ENCODE results near the gene HOXA11.

Gene HOXA11

DNA sequence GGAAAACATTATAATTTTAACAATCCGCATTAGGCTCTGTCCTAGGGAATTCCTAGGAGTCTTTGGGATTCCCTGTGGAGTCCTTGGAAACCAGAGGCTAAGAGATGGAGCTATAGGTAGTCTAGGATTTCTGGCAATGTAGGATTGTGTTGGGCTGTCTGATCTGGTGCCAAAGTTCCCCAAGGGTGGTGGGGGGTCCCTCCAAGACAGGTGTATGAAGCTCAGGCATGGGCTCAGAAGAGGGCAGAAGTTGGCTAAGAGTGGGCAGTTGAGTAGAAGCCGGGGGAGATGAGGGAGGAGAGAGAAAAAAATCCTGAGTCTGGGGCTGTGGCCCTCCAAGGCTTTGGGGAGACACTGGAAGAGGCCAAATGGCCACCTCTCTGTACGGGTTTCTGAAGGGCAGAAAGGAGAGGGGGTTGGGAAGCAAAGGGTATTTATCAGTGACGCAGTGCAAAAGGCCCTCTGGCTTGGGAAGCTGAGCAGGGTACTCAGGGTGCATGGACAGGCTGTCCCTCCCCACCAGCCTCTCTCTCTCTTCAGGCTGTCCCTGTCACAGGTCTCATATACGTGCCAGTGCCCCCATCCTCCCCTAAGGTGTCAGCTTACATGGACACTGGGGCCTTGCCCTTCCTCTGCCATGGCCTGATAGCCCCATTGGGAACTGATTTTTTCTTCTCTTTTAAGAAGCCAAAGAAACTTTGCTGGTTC, 38.4 kb downstream of the HOXA11 start:
- DNase-seq = no peak

DNA sequence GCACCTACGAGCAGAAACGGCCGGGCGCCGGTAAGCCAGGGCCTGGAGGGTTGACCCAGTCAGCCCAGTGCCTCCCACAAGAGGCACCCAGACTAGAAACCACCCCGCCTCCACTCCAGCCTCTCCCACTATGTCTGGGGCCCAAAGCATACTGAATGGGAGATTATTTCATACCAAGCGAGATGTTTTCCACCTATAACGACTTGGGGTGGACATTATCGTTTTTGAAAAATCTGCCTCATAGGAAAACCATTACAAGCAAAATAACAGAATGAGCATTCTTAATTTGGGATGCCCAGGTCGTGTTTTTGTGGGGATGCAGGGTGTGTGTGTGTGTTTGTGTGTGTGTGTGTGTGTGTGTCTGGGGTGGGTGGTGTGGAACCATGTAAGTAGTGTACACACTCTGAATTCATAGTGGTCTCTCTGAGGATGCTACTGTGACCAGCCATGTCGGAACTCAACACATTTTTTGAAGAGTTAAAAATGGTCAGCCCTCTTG, 39.1 kb downstream of the HOXA11 start:
- DNase-seq = no peak

DNA sequence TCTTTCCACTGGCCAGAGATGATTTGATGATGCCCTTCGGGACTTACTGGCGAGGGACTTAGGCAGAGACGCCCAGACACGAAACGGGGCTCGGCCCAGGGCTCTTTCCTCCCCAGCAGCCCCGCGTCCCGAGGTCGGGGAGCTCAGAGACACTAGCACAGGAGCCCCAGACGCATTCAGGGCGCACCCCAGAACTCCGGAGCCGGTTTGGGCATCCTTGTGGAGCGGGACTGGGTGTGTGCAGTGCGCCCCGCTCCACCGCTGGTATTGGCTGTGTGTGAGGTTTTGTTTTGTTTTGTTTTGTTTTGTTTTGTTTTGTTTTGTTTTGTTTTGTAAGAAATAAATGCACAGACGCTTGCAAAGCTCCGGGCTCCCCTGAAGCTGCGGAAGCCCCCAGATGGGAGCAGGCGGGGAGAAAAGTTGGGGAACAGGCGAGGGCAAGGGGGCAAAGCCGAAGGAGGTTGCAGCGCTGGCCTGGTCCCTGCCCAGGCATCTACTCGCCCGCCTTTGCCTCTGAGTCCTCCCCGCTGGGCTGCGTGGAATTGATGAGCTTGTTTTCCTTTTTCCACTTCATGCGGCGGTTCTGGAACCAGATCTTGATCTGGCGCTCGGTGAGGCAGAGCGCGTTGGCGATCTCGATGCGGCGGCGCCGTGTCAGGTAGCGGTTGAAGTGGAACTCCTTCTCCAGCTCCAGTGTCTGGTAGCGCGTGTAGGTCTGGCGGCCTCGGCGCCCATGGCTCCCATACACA, 39.7 kb downstream of the HOXA11 start:
- no peak for DNase-seq

DNA sequence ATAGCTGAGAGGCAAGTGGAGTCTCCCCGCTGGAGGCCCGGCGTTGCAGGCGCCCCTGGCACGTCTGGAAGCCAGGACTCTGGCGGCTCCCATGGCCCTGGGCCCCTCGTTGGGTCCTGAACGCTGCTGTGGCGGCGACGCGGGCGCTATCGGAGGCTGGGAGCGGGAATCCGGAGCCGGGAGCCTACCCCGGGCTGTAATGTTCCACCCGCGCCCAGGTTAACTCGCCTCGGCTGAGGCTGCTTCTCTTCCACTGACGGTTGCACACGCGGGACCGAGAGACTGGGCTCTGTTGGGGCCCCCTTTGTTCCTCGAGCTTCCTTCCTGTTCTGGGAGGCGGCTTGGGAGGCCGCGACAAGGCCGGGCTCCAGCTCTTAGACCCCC, 40.3 kb downstream of the HOXA11 start:
- DNase-seq = no peak

DNA sequence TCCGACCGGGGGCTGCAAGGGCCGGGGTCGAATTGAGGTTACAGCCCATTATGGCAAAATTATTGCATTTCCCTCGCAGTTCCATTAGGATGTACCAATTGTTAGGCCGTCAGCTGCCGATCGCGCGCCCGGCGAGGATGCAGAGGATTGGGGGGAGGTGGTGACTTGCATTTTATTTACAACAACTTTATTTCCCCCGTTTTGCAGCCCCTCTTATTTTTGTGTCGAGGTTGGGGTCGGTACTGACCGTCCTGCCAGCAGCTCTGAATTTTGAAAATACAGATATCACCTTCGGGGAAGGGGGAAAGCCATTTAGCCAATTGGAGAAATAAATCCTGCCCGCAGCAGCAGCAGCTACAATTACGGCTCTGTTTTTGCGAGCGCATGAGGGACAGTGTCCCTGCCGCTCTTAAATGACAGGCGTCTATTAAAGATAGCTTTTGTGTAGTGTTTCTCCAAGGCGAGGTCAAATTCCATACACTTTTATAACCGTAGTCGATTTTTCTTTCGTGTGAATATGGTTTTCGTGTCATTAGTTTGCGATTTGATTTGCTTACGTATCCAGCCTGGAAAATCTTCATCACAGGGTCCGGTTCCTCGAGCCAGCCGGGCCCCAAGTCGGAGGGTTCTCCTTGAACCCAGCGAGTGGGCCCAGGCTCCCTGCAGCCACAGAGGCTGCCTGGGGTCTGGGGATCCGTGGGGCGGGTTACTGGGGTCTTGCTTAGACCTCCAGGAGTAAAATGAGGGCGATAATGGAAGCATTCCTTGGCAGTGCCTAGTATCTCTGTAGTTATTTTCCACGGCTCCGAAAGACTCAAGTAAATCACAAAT, 40.9 kb downstream of the HOXA11 start:
- DNase-seq = no peak

DNA sequence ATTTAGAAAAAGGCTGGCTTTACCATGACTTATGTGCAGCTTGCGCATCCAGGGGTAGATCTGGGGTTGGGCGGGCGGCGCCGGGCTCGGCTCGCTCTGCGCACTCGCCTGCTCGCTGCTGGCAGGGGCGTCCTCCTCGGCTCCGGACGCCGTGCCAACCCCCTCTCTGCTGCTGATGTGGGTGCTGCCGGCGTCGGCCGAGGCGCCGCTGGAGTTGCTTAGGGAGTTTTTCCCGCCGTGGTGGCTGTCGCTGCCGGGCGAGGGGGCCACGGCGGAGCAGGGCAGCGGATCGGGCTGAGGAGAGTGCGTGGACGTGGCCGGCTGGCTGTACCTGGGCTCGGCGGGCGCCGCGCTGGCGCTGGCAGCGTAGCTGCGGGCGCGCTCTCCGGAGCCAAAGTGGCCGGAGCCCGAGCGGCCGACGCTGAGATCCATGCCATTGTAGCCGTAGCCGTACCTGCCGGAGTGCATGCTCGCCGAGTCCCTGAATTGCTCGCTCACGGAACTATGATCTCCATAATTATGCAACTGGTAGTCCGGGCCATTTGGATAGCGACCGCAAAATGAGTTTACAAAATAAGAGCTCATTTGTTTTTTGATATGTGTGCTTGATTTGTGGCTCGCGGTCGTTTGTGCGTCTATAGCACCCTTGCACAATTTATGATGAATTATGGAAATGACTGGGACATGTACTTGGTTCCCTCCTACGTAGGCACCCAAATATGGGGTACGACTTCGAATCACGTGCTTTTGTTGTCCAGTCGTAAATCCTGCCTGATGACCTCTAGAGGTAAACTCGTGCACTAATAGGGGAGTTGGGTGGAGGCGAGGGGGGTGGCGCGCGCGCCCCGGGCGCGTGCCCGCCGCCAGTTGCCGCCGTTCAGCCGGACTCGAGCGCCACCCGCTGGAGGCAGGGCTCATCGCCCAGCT, 41.7 kb downstream of the HOXA11 start, which contains the start of gene HOXA5:
HOXA5 (minus strand) TSS at position 659 of the 927 bp plus-strand sequence; CDS start at position 585, 74 bp downstream.
- DNase-seq = no peak

DNA sequence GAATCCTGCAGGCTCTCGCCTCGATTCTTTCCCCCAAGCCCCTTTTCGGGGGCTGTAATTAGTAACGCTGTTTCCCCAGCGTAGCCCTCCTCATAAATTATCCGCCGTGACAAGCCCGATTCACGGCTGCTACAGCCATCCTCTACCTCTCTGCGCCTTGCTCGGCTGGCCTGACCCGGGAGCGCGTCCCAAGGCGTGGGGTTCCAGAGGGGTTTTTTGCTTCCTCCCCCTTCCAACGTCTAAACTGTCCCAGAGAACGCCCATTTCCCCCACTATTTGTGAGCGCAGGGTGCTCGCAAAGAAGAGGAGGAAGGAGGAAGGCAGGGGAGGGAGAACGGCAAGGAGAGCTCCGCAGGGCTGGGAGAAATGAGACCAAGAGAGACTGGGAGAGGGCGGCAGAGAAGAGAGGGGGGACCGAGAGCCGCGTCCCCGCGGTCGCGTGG, 42.4 kb downstream of the HOXA11 start:
- DNase-seq = no peak

DNA sequence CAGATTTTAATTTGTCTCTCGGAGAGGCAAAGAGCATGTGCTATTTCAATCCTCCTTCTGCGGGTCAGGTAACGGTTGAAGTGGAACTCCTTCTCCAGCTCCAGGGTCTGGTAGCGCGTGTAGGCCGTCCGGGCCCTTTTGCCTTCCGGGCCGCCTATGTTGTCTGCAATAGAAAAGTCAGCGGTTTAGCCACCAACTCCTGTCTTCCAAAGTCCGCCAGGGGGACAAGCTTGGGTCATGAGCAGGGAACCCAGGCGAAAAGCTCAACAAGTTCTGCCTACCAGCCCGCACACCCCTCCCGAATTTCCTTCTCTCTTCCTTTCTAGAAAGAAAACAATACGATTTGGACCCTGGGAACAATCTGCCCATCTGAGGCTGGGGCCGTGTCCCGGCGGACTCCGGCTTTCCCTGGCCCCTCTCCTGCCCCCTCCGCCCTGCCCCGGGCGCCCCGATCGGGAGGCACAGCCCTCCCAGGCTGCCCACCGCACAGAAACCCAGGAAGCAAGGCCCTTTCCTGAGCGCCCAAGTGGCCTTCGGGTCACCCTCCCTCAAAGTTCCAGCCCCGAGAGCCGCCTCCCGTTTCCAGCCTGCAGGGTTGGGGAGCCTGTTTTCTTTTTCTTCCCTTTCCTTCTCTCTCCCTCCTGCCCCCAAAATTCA, 43.0 kb downstream of the HOXA11 start:
- no peak for DNase-seq

DNA sequence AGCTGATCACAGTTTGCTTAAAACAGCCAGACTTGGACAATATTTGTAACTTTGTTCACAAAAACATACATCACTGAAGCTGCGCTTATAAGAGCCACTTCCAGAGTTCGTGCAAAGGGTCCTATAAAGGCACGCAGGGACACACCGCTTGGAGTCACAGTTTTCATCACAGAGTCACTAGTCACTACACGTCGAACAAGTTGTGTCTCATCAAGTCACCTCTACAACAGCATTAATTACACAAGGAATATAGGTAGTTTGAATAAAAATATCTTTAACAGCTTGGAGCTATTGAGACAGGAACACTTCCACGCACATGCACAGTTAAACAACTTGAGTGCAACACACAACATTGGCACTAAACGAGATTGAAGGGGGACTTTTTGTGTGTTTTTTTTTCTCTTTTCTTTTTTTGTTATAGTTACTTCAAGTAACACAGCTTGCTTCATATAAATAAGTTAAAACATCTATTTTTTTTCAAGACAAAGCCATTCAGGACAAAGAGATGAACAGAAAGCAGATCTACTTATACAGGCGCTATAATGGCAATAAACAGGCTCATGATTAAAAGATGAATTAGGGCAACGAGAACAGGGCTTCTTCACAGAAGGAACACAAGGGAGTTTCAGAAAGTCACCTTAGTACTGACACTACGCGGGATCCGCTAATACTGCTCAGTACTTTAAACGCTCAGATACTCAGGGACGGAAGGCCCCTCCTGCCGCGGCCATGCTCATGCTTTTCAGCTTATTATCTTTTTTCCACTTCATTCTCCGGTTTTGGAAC, 43.7 kb downstream of the HOXA11 start:
- DNase-seq = no peak

DNA sequence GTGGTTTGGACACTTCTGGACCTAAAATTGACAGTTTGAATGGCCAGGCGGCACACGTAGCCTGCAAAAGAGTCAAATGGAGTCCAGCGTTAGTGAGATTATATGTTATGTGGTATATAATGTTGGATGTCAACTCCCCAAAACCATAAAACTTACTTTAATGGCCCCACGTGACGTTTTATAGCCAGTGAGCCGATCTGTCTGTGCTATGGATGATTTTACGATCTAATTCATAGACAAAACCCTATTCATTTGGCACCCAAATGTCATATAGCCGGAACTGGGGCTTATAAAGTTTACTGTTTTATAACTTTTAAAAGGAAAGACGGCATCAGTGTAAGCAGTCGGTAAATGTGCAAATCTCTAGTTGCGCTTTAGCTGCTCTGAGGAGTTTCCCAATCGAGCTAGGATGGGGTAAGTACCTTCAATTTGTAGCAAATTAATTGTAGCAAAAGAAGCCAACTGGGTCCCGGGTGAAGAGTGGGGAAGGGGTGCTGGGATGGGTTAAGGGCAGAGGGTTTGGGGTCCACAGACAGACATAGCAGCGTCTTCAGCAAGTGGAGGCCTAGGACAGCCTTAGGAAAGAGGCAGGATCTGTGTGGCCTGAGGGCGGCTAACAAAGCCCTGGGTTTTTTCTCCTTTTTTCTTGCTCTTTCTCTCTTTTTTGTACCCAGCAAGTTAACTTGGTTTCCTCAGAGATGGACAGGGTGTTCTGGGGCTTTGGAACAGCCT, 44.7 kb downstream of the HOXA11 start:
- DNase-seq = no peak

DNA sequence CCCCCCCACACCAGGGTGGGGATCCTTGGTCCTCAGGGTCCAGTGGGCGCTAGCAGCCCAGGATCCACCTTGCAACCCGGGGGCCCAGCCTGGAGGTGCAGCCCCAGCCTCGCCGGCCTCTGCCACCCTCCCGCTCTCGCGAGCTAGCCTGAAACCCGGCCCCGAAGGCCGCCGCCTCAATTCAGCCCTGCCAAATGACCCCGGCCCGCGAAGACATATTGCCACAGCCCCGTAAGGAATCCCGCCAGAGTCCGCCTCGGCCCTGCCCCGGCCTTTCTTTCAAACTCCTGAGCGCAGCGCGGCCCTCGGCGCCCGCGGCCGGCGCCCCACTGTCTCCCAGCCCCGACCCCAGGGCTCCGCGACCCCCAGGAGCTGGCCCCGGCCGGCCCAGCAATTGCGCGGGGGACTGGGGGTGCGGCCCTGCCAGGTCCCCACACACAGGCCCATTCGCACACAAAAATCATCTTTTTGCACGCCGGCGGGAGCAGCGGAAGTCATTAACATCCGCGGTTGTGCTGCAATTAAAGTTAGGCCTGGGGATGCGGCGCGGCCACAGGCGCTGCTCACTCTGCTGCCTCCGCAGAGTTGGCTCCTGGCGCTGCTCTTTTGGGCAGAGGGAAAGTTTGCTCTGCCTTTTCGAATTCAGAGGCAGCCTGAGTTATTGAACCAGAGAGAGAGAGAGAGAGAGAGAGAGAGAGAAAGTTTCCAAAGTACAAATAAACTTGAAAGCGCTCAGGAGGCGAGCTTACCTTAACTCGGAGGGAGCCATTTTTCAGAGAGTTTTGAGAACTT, 45.5 kb downstream of the HOXA11 start:
- DNase-seq = no peak

DNA sequence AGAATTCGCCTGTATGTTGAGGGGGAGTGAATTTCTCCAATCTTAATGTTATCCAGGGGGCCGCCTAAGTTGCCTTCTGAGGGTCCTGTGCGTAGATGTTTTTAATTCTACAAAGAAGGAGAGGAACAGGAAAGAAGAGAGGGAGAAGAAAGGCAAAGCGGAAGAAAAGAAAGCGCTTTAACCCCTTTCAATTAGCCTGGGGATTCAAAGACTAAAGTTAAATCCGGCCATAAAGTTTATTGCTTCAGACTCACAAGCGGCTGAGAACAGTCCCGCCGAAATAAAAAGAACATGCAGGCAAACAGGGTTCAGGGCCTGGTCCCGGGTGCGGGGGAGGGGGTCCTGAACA, 46.1 kb downstream of the HOXA11 start:
- no peak for DNase-seq

DNA sequence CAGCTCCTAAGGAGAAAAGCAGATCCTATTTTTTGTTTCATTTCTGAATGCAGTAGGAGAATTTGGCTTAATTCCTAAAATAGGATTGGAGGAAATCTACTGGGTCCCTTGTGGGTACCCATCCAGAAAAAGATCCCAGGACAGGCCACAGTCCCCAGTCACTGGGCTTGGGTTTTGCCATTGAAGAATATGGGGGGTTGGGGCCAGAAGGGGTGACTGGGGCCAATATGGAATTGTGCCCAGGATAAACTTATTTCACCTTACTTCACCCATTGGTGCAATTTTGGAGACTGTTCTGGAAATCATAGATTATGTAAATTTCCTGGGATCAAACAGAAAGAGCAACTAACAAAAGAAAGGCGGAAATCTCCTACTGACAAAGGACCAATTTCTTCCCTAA, 46.6 kb downstream of the HOXA11 start:
- no peak for DNase-seq

DNA sequence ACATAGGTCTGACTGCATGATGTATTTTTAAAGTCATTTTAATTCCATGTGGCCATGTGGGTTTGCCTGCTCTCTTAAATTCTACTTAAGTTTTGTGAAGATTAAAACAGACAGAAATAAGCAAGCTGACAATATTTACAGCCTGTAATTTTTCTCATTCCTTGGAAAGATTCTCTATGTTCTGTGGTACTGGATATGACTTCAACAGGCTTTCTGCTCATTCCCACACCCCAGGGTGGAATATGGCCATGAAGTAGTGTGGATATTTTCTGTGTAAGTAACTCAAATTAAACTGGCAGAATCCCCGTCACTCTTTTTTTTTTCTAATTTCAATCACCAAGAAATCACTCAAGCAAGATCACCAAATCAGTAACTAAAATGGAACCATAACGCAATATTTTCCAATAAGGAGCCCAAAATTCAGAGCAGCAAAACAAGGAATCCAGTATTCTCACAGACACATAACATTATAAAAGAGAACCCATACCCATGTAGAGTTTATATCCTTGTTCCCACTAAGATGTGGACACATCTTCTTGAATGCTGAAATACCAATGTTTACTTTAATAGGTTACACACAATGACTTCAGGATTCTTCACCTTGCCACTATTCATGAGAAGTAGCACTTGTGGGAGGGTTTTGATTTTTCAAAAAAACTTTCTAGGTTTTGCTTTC, 47.3 kb downstream of the HOXA11 start:
- DNase-seq = no peak

DNA sequence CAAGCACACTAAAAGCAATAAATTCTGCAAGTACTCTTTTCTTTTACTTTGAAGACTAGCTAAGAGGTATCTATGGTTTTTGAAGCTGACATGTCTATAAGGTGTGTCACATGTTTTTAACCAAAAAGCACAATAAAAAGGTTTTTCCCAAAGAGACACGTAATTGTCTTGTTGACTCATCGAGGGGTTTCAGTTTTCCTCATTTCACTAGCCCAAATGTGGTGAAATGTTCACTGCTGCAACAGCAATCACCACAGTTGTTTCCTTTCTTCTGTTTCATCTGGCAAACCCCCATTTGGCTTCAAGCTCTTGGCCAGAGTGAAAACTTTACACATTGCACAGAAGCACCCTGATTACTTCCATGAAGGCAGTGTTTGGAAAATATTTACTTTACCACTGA, 50.6 kb downstream of the HOXA11 start:
- DNase-seq = no peak

DNA sequence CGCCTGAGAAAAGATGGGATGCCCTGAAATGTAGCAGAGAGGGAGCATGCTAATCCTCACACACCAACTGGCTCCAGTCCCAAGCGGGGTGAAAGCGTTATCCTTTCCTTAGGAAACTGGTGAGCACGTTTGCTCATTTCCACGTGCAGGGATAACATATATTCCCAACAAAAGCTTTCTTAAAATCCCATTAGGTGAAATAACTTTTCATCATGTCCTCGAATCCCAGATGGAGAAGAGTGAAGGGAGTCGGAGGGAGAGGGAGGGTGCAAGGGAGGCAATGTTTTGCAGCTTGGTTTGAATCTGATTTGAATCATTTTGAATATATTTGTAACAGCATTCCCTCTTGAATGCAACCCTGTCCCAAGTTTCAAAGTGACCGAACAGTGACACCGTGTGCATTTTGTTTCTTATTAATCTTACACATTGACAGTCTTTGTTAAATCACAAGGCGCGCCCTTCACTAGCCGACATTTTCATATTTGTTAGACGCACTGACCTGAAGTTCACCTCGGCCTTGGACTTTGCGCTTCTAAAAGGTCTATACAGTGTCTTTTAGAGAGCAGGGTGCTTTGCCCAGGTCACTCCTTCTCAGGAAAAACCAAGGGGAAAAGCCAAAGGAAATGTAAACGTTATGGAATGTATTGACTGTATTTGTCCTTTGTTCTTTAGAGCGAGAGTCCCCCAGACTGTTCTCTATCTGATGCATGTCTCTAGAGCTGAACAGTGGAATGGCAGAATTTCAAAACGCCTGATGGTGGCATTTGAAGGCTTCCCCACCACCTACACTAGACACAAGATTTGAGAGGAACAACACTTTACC, 51.4 kb downstream of the HOXA11 start:
- no peak for DNase-seq

DNA sequence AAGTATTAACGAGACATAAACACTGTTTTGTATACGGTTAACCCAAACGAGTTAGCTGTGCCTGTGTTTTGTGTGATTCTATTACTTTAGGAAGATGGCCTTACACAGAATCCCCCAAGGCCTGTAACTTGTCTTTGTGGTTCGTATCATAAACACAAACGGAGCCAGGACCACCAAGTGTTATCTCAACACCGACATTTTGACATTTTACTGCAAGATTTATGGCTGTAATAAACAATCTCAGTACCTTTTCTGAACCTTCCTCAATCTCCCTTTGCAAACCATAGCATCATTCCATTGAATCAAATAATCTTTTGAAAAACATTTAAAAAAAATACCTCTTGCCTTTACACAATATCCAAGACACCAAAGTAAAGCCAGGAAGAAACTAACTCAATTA, 52.1 kb downstream of the HOXA11 start:
- DNase-seq = no peak

DNA sequence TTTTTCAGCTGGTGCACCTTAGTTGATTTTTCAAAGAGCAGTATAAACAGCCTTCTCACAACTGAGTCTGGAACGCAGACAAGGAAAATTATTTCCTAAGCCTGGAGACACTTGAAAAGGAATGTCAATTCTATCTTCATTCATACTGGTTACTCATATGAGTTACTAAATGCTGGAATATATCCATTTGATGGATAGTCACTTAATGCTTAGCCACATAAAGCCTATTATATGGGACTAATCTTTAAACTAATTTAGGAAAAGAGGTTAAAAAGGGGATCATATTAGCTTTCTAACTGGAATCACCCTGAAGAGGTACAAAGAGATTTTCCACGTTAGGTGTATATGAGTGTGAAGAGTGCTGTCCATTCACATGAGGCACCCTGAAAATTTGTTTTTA, 52.8 kb downstream of the HOXA11 start:
- DNase-seq = no peak
